NCI-H748 (cell line): Measurements from ENCODE around the gene E2F4.

ENCODE experiments used
- DNase-seq: peaks from one replicate; lab custom pipeline; 2025; ENCODE audit not compliant: unreplicated experiment; lab: John Stamatoyannopoulos, UW

Gene E2F4

DNA sequence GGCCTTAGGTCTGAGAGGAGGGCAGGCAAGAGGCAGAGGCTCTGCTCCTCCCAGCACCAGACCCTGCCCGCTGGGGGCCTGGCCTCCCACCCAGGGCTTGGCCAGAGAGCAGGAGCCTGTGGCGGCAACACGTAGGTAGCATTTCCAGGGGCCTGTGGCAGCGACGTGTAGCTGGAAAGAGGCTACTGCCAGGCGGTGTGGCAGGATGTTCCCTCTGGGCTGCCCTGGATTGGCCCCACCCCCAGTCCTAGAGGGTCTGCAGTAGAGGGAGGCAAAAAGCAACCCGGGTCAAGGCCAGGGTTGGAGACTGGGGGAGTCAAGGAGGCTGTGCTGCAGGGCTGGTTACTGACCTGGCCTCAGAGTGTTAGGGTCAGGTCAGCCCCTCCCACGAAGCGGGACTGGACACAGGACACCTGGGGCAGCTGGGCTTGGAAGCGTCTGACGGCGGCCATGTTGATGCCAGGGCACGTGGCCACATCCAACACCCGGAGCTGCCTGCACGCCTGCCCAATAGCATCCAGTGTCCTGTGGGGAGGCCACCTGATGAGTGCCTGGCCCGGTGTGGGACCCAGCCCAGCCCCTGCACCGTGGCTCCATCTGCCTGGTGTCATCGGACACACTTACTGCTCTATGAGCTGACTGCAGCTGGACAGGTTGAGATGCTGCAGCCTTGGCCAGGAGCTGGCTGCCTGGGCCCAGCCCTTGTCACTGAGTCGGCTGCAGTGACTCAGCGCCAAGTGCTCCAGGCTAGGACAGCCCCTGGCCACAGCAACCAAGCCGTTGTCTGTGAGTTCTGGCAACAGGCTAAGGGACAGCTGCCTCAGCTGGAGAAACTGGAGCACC lies 15.5 kb downstream of the E2F4 start:
- DNase-seq, result no peak

DNA sequence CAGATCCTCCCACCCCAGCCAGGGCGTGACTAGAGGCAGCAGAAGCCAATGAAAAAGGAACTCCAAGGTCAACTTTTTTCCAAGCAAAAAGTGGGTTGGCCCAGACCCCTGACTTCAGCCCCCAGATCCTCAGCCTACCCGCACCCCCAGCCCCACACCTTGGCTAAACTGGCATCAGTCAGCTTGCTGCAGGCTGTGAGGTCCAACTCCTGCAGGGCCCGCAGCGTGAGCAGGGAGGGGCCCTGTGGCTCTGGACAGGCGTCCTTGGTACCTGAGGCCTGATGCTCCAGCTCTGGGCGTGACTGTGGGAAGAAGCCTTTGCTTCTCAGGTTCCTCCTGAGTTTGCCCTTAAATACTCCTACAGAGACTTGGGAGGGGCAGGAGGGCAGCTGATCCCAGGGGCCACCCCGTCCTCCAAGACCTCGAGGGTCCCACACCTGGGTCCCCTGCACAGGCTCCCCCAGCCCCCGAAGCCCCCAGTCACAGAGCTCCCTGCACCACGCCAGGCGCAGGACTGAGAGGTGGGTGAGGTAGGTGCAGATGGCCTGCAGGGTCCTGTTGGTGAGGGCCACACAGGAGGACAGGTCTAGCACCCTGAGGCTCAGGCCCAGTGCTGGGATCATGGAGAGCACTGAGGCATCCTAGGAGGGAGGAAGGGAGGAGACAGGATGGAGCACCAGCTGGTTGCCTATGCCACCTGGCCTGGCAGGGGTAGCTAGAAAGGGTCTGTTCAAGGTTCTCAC lies 16.4 kb downstream of the E2F4 start:
- DNase-seq, result no peak

DNA sequence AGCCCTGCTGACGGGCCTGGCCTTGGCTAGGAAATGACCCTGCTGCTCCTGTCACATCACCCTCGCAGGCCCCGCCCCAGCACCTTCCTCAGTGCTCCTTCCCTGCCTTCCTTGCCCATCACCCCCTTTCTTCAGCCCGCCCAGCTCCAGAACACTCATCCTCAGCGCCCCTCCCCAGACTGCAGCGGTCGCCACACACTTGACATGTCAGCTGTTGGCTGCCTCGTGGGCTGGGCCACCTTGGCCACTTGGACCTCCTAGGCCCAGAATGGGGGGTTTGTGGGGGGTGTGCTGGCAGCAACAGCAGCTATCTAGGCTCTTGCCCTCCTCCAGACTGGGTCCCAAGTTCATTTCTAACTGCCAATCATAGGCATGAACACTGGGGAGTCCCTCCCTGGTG lies 17.6 kb downstream of the E2F4 start:
- no peak for DNase-seq

DNA sequence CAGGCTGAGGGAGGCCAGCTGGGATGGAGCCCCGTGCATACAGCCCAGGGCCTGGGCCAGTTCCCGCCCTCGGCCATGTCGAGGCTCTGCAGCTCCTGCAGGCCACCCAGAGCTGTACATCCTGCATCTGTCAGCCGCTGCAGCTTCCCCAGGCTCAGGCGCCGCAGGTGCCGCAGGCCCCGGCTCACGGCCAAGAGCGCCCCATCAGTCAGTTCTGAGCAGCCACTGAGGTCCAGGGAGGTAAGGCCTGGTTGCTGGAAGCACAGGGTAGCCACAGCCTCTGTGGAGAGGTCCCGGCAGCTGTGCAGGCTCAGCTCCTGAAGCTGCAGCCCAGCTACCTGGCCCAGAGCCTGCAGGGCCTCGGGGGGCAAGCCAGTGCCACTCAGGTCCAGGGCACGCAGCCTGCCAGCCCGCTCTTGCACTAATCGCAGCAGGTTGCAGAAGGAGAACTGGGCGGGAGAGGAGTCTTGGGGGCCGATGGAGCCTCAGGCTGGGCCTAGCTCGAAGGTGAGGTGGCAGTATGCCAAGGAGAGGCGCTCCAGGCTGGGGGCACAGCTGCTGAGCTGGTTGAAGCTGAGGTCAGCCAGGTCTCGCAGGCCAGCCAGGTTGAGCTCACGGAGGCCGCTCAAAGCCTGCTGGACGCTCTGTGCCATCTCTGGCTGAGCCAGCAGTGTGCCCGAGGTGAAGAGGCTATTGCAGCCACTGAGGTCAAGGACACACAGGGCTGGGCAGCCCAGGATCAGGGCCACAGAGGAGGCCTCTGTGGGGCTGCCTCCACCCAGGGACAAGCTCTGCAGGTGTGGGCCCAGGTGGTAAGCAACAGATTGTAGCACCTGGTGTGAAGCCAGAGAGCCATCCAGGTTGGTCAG lies 18.3 kb downstream of the E2F4 start:
- DNase-seq, result no peak

DNA sequence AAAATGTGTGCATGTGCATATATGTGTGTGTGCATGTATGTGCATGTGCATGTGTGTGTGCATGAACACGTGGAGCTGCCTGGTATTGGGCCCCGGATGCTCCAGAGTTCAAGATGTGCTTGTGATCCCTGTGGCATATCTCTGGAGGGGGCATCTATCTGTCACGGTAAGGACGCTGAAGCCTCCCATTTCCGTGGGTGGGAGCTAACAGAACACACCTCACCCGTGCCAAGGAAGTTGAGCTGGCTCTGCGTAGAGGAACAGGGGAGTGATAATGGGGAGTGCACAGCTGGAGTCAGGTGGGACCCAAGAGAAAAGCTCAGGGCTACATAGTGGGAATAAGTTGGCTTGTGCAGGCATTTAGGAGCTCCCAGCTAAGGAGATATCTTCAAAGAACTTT lies 19.7 kb downstream of the E2F4 start:
- DNase-seq, result no peak

DNA sequence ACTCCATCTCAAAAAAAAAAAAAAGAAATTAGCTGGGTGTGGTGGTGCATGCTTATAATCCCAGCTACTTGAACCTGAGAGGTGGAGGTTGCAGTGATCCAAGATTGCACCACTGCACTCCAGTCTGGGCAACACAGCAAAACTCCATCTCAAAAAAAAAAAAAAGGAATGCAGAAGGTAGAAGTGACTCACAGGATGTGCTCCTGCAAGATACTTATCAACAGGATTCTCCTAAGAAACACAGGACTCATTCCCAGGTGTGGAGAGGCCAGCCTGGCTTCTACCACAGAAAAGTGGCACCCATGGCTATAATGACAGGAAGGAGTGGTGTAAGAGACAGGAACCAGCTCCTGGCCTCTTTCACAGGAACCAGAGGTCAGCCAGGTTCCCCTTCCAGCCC lies 20.8 kb downstream of the E2F4 start:
- no peak for DNase-seq

DNA sequence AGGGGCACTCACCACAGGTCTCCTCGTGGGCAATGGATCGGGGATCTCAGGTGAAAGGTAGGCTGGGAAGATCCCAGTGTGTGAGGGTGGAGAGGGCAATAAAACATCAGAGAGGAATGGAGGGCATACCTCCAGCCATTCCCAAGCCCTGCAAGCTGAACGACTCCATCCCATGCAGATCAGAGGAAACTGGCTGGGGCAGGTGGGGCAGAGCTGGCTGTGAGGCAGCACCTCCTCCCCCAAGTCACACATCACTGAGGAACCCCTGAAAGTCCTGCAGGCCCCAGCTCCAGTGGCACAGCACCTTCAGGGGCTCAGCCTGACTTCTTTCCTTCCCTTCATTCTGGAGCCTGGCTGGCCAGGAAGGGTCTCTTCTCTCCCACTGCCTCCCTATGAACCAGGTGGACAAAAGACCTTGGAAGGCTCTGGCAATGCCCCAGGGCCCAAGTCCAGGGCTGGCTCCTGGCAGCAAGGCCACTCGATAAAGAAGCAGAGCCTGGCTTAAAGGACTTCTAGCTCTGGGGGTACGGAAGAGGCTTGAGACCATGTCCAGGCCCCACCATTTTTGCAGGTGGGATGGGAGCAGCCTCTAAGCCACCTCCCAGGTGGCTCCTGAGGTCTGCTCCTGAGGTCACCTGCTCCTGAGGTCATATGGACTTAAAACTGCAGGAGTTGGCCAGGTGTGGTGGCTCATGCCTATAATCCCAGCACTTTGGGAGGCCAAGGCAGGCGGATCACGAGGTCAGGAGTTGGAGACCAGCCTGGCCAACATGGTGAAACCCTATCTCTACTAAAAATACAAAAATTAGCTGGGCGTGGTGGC lies 21.5 kb downstream of the E2F4 start:
- DNase-seq, result no peak

DNA sequence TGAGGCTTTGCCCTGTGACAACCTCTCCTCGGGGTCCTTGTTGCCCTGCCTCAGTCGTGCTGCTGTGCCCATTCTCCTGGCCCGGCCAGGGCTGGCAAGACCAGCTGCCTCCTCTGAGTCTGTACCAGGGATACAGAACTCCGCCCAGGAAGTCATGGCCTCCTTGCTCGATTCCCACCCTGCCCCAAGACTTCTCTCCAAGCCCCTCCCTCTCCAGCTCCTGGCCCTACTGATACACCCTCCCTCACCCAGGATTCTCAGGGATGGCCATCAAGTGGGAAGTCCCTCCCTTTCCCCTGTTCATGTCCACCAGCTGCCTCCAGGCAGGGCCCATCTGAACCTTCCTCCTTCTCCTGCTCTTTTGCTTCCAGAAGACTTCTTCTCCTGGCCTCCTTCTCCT lies 23.8 kb downstream of the E2F4 start:
- DNase-seq, result no peak

DNA sequence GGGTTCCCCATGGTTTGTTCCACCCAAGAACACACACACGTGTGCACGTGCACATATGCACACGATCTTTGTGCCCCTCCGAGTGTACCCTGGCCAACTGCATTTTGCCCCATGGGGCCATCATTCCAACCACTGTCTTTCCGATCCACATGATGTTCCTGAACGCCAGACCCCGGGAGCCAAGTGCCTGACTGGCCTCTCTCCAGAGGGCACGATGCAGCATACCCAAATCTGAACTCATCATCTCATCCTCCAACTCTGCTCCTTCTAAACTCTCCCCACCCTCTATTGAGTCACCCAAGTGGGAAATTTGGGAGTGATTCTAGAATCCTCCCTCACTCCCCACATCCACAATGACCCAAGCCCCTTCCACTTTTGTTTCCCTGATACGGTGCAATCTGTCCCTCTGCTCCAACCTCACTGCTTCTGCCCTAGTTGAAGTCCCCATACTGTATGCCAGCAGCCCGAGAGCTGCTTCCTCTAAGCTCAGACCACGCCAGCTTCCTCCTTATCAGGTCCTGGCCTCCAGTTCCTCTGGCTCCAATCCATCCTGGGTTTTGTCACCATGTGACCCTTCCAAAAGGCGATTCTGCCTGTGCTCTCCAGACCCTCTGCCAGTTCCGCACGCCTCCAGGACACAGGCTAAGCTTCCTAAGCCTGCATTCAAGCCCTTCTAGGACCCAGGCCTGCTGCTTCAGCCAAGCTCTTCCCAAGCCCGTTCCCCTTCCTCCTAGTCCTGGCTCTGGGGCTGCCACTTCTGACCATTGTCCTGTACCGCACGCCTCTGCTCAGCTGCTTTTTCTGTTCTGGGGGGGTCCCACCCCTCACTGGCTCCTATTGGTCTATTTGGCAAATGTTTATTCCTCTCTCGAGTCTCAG lies 24.9 kb downstream of the E2F4 start:
- DNase-seq, result no peak

DNA sequence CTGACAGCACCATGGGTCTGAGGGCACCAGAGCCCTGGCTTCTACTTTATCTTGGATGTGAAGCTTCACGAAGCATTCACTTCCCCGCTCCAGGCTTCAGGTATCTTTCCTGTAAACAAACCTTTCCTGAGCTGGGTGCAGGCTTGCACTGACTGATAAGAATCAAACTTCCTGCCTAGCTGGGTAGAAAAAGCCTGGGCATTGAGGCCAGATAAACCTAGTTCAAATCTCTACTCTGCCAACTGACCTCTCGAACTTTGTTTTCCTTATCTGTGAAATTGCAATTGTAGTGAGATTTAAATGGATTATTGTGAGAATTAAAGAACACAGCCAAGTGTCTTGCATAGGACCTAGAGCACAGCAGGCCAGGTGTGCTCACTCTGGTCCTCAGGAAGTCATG lies 32.0 kb downstream of the E2F4 start:
- no peak for DNase-seq

DNA sequence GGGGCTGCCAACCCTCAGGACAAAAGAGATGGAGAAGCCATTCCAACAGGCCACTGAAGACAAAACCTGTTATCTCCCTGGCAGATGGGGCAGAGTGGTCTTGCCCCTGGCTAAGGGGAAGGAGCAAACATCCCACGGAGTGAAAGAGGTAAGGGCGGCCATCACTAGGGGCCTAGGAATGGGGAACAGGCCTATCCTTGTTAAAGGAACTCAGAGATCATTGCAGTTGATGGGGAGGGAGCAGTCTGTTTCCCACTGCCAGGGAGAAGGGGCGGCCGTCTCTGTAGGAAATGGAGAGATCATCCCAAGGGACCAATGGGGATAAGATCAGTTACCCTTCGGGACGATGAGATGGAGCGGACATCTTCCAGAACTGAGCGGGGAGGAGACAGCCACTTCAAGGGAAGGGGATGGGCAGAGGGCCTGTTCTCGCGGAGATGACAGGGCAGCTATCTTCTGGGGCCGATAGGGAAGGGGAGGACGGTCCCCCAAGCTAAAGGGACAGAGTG lies 34.4 kb downstream of the E2F4 start:
- DNase-seq, result no peak

DNA sequence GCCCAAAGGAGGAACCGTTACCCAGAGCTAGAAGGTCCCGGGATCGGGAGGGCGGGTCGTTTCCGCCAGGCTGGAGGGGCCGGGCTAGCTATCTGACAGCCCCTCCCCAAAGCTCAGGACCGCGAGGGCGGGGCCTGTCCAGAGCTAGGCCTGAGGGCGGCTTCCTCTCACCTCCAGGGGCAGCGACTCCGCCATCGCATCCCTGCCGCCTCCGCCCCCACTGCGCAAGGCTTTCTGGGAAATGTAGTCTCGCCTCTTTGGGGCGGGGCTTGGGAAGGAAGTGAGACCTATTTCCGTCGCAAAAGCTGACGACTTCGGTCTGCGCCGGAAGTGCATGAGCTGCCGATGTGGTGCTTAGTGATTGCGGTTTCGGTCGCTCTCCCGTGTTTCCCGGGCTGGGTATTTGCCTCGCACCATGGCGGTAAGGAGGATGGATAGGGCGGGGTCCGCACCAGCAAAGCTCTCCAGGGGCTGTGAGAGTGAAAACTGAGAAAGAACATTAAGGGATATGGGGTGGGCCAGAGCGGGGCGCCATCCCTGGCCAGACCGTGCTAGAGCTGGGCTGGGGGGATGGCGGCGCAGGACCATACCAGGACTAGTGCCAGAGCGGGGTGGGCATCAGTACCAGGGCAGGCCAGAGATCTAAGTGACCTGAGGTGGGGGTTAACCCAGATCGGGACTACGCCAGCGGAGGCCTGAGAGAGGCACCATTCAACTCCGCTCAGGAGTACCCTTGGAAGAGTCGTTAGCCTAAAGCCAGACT lies 35.0 kb downstream of the E2F4 start, which contains the start of gene TMEM208:
Gene TMEM208, plus strand, starts transcription at position 327 of the 763 bp plus-strand sequence. Its CDS starts 89 bp downstream, at position 416.
- peak; percentile 96 for DNase-seq

DNA sequence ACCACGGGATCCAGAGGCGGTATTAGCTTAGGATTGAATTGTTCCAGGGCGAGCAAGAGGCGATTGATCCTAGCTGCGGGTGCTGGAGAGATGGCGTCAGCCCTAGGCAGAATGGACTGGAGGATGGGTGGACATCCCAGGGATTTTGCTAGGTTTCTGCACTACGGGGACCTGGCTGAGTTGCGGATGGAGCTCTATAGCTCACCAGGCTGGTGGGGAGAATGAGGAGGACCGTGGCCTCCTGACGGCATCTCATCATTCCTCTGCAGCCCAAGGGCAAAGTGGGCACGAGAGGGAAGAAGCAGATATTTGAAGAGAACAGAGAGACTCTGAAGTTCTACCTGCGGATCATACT lies 35.6 kb downstream of the E2F4 start:
- no peak for DNase-seq

DNA sequence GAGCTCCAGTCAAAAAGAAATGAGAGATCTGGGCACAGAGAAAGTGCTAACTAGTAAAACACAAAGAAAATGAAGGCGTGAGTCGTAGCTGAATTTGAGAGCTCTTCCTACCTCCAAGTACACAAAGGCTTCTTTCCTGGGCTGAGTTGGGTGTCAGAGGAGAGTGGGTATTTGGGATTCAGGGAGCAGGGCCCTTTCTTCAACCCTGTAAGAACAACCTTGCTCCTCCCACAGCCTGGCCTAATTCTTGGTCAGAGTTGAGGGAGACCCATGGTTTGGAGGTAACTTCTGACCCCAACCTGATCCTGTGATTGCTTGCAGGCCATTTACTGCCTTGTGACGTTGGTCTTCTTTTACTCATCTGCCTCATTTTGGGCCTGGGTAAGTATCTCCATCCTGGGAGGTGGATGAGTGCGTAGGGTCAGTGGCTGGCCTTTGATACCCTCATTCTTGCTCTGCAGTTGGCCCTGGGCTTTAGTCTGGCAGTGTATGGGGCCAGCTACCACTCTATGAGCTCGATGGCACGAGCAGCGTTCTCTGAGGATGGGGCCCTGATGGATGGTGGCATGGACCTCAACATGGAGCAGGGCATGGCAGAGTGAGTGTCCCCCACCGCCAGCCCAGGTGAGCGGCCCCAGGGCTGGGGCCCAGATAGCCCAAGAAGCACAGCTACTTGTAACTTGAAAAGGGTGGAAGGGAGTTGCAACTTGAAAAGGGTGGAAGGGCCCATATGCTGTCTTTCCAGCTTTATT lies 36.3 kb downstream of the E2F4 start:
- DNase-seq, result no peak

DNA sequence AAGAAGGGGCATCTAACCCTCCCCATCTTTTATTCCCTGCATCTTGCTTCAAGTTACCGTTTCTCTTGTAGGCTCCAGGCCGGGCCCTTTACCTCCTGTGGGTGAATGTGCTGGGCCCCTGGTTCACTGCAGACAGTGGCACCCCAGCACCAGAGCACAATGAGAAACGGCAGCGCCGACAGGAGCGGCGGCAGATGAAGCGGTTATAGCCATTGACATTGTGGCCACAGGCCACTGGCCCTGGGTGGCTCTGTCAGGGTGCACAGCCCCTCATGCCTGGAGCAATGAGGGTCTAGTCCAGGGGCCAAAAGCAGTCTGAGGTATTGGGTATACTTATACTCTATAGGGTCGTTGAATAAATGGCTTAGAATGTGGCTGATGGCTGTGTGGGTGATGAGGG lies 37.0 kb downstream of the E2F4 start:
- DNase-seq, result no peak

DNA sequence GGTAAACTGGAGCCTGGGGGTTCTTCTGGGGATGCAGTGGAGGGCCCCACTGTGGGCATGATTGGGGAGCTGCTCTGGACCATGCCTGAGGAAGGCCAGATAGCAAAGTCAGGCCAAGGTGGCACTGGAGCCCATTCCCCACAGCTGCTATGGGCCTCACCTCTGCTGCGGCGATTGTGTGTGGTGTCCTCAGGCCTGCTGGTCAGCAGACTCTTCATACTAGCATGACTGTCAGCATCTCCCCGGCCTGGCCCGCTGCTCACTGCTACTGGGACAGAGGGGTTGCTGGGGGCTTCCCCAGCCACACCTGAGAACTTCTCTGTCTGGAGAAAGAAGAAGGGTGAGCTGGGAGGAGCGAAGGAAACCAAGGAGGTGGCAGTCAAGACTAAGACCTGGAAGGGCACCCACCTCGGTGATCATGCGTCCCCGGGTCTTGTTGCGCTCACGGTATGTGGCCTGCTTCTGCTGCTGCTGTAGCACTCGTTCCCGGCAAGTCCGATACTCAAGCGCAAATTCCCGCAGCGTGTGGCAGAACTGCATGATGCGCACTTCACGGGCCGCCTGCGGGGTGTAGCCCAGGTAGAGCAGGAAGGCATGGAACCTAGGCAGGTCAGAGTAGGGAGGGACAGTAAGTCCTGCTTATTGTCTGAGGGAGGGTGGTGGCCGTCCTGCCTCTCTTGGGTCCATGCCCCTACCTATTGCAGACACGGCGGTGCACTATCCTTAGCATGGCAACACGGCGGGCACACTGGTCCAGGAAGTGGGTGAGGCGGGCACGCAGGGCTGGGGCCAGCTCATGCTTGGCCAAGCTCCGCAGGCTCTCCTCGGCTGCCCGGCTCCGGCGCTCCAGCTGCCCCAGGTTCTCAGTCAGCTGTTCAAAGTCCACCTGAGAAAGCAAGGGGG lies 38.2 kb downstream of the E2F4 start:
- no peak for DNase-seq
